Pulmonary artery endothelial cell (primary cell): ENCODE data around the gene LPP. TPM values are rescaled to one million over a fixed set of nuclear protein-coding genes. Genes with fewer than 3 reads are reported as not detected.
"Not testable (repeated sequence)": the region's sequence is repeated elsewhere in the genome, so short reads cannot be mapped to it uniquely, and the experiment has no call there.

Source experiments
- DNase-seq: peaks from one replicate; pipeline ENCODE4 v3.0.0-alpha.2; 2011; ENCODE audit warnings: low read depth, low spot score
- total RNA-seq: library from RNA; depleted of rRNA; stranded (reverse); fragments of >200 nt; gene quantifications from 2 replicates; pipeline ENCODE4 v1.2.3, GENCODE V29; 2014

The LPP gene
- total RNA-seq, 1 donor from 2014 or later: 31.5 TPM

- DNase-seq: no peak
Observed at GRCh38 chr3:188617988-188618701, 464.2 kb downstream of the LPP start.

GRCh38 chr3:188620752-188621151, 466.8 kb downstream of the LPP start:
- DNase-seq: no peak

GRCh38 chr3:188624384-188624783, 470.4 kb downstream of the LPP start:
- no peak for DNase-seq

GRCh38 chr3:188624828-188625227, 470.9 kb downstream of the LPP start:
- DNase-seq: no peak

- no peak for DNase-seq
Observed at GRCh38 chr3:188627652-188628051, 473.7 kb downstream of the LPP start.

- no peak for DNase-seq
Observed at GRCh38 chr3:188631291-188632010, 477.5 kb downstream of the LPP start.

GRCh38 chr3:188633206-188633605, 479.2 kb downstream of the LPP start:
- no peak for DNase-seq

GRCh38 chr3:188634285-188634684, 480.3 kb downstream of the LPP start:
- DNase-seq: no peak

GRCh38 chr3:188635258-188636042, 481.5 kb downstream of the LPP start:
- DNase-seq: no peak

GRCh38 chr3:188636292-188636691, 482.3 kb downstream of the LPP start:
- not testable (repeated sequence) for DNase-seq

- no peak for DNase-seq
Observed at GRCh38 chr3:188641076-188641475, 487.1 kb downstream of the LPP start.

- DNase-seq: no peak
Observed at GRCh38 chr3:188643736-188644135, 489.8 kb downstream of the LPP start.

- DNase-seq: no peak
Observed at GRCh38 chr3:188646592-188646991, 492.6 kb downstream of the LPP start.

- no peak for DNase-seq
Observed at GRCh38 chr3:188647237-188647636, 493.3 kb downstream of the LPP start.

GRCh38 chr3:188649521-188649920, 495.6 kb downstream of the LPP start:
- no peak for DNase-seq

- no peak for DNase-seq
Observed at GRCh38 chr3:188656196-188656982, 502.4 kb downstream of the LPP start.

- no peak for DNase-seq
Observed at GRCh38 chr3:188658606-188659005, 504.6 kb downstream of the LPP start.

- DNase-seq: no peak
Observed at GRCh38 chr3:188659449-188660090, 505.6 kb downstream of the LPP start.

GRCh38 chr3:188660415-188660814, 506.5 kb downstream of the LPP start:
- DNase-seq: no peak

- DNase-seq: no peak
Observed at GRCh38 chr3:188661806-188662205, 507.8 kb downstream of the LPP start.

GRCh38 chr3:188662214-188662613, 508.3 kb downstream of the LPP start:
- DNase-seq: no peak
